ENCODE data around the gene SSTR4. TPM values are rescaled to one million over a fixed set of nuclear protein-coding genes. Genes with fewer than 3 reads are reported as not detected.

SSTR4 gene
- total and polyA plus RNA-seq, 2 donors (not counting 1 experiment from before 2014, with no cell fraction given), result not detected

GRCh38 chr20:22999756-23000155, 35.4 kb upstream of the SSTR4 start:
- H3K36me3 ChIP-seq (ENCODE audit: control insufficient read depth, insufficient read depth, low read length), result no peaks in the 10 kb centered on the region
- H3K9ac ChIP-seq (ENCODE audit: insufficient read depth, low read length), result no peak overlapping the region
- no peak overlapping the region for H2AFZ ChIP-seq (ENCODE audit: low read length)
- H3K79me2 ChIP-seq (ENCODE audit: control insufficient read depth, insufficient read depth, low read length), result no peaks in the 10 kb centered on the region
- H3K9me3 ChIP-seq (ENCODE audit: control insufficient read depth, insufficient read depth, low read depth, low read length), result no peaks in the 10 kb centered on the region
- H3K27ac ChIP-seq (ENCODE audit: insufficient read depth, low read length), result no peak overlapping the region
- H3K4me1 ChIP-seq (ENCODE audit: control insufficient read depth, extremely low read depth, insufficient read depth, low read length), result no peaks in the 10 kb centered on the region
- H3K27me3 ChIP-seq (ENCODE audit: control insufficient read depth, insufficient read depth, low read length), result no peaks in the 10 kb centered on the region
- no peak overlapping the region for H3K4me3 ChIP-seq (replicated peaks in 1 of 4; ENCODE audit: control extremely low read depth in 1 of 4, insufficient read depth in 1 of 4, low read depth in 3 of 4, low read length in 4 of 4)
- DNase-seq (ENCODE audit: low read depth in 2 of 2), result peak in 1 of 2 donors; percentile 9
- H3K4me2 ChIP-seq (ENCODE audit: extremely low read depth, insufficient read depth, low read length), result no peak overlapping the region
- no peaks in the 10 kb centered on the region for H4K20me1 ChIP-seq (ENCODE audit: control insufficient read depth, extremely low read depth, insufficient read depth, low read length)
- TF ChIP-seq EZH2 (IDR thresholded peaks at IDR 0.05; ENCODE audit: low read length, missing control alignments), result no peak
- no peak for TF ChIP-seq CTCF (conservative IDR thresholded peaks at IDR 0.05 in 1 of 2, IDR thresholded peaks at IDR 0.05 in 1 of 2; ENCODE audit: low read depth in 1 of 2, low read length in 2 of 2)

GRCh38 chr20:23000232-23000947, 34.7 kb upstream of the SSTR4 start:
- H3K27me3 ChIP-seq (ENCODE audit: control insufficient read depth, insufficient read depth, low read length), result no peaks in the 10 kb centered on the region
- no peaks in the 10 kb centered on the region for H3K4me1 ChIP-seq (ENCODE audit: control insufficient read depth, extremely low read depth, insufficient read depth, low read length)
- no peak overlapping the region for H3K4me3 ChIP-seq (replicated peaks in 1 of 4; ENCODE audit: control extremely low read depth in 1 of 4, insufficient read depth in 1 of 4, low read depth in 3 of 4, low read length in 4 of 4)
- no peak overlapping the region for H2AFZ ChIP-seq (ENCODE audit: low read length)
- no peaks in the 10 kb centered on the region for H4K20me1 ChIP-seq (ENCODE audit: control insufficient read depth, extremely low read depth, insufficient read depth, low read length)
- no peaks in the 10 kb centered on the region for H3K36me3 ChIP-seq (ENCODE audit: control insufficient read depth, insufficient read depth, low read length)
- H3K9me3 ChIP-seq (ENCODE audit: control insufficient read depth, insufficient read depth, low read depth, low read length), result no peaks in the 10 kb centered on the region
- no peak overlapping the region for H3K27ac ChIP-seq (ENCODE audit: insufficient read depth, low read length)
- DNase-seq (ENCODE audit: low read depth in 2 of 2), result no peak
- no peaks in the 10 kb centered on the region for H3K79me2 ChIP-seq (ENCODE audit: control insufficient read depth, insufficient read depth, low read length)
- H3K9ac ChIP-seq (ENCODE audit: insufficient read depth, low read length), result no peak overlapping the region
- TF ChIP-seq EZH2 (IDR thresholded peaks at IDR 0.05; ENCODE audit: low read length, missing control alignments), result no peak
- no peak overlapping the region for H3K4me2 ChIP-seq (ENCODE audit: extremely low read depth, insufficient read depth, low read length)

- no peak overlapping the region for H3K4me3 ChIP-seq (replicated peaks in 1 of 4; ENCODE audit: control extremely low read depth in 1 of 4, insufficient read depth in 1 of 4, low read depth in 3 of 4, low read length in 4 of 4)
- H2AFZ ChIP-seq (ENCODE audit: low read length), result no peak overlapping the region
- no peak overlapping the region for H3K27ac ChIP-seq (ENCODE audit: insufficient read depth, low read length)
- no peaks in the 10 kb centered on the region for H3K9me3 ChIP-seq (ENCODE audit: control insufficient read depth, insufficient read depth, low read depth, low read length)
- no peak overlapping the region for H3K4me2 ChIP-seq (ENCODE audit: extremely low read depth, insufficient read depth, low read length)
- H4K20me1 ChIP-seq (ENCODE audit: control insufficient read depth, extremely low read depth, insufficient read depth, low read length), result no peaks in the 10 kb centered on the region
- H3K36me3 ChIP-seq (ENCODE audit: control insufficient read depth, insufficient read depth, low read length), result no peaks in the 10 kb centered on the region
- DNase-seq (ENCODE audit: low read depth in 2 of 2), result no peak
- H3K79me2 ChIP-seq (ENCODE audit: control insufficient read depth, insufficient read depth, low read length), result no peaks in the 10 kb centered on the region
- TF ChIP-seq CTCF (conservative IDR thresholded peaks at IDR 0.05 in 1 of 2, IDR thresholded peaks at IDR 0.05 in 1 of 2; ENCODE audit: low read depth in 1 of 2, low read length in 2 of 2), result no peak
- no peak for TF ChIP-seq EZH2 (IDR thresholded peaks at IDR 0.05; ENCODE audit: low read length, missing control alignments)
- H3K4me1 ChIP-seq (ENCODE audit: control insufficient read depth, extremely low read depth, insufficient read depth, low read length), result no peaks in the 10 kb centered on the region
- no peak overlapping the region for H3K9ac ChIP-seq (ENCODE audit: insufficient read depth, low read length)
- no peaks in the 10 kb centered on the region for H3K27me3 ChIP-seq (ENCODE audit: control insufficient read depth, insufficient read depth, low read length)
Observed at GRCh38 chr20:23002276-23002675, 32.8 kb upstream of the SSTR4 start.
